ENCODE data around the gene CCDC91.

Gene CCDC91

GRCh38 chr12:28248555-28249145 lies 58.4 kb downstream of the CCDC91 start:
- TF ChIP-seq, protein P1, sequence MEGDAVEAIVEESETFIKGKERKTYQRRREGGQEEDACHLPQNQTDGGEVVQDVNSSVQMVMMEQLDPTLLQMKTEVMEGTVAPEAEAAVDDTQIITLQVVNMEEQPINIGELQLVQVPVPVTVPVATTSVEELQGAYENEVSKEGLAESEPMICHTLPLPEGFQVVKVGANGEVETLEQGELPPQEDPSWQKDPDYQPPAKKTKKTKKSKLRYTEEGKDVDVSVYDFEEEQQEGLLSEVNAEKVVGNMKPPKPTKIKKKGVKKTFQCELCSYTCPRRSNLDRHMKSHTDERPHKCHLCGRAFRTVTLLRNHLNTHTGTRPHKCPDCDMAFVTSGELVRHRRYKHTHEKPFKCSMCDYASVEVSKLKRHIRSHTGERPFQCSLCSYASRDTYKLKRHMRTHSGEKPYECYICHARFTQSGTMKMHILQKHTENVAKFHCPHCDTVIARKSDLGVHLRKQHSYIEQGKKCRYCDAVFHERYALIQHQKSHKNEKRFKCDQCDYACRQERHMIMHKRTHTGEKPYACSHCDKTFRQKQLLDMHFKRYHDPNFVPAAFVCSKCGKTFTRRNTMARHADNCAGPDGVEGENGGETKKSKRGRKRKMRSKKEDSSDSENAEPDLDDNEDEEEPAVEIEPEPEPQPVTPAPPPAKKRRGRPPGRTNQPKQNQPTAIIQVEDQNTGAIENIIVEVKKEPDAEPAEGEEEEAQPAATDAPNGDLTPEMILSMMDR (IDR thresholded peaks at IDR 0.05): no peak

- TF ChIP-seq, protein P1 (IDR thresholded peaks at IDR 0.05): no peak
Observed at GRCh38 chr12:28253161-28253641, 62.9 kb downstream of the CCDC91 start.

- TF ChIP-seq, protein P1 (IDR thresholded peaks at IDR 0.05): no peak
Observed at GRCh38 chr12:28257411-28257810, 67.2 kb downstream of the CCDC91 start.

- TF ChIP-seq, protein P1 (IDR thresholded peaks at IDR 0.05): no peak
Observed at GRCh38 chr12:28258998-28259397, 68.7 kb downstream of the CCDC91 start.

DNA sequence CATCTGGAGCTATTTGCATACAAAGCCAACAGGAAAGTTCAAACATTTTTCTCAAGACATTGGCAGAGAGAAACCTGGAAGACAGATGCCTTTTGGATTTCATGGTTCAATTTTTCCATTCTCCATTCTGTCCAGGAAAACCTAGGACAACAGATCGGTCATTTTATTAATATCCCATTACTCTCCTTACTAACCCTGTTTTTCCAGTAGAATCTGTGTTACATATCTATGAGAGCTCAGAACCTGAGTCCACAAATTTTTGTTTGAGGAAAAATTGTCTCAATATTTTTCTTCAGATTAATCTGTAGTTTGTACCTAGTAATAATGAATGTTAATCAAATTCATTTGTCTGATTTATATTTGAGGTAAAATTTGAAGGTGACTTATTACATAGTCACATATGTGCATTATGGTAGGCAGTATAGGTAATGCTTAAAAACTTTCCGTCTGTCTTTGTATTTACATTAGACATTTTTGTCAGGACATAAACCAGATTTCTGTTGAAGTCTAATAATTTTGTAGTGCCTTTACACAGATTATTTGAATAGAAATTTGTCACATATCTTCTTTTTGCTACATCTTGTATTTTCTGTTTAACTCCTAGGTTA lies 75.3 kb downstream of the CCDC91 start:
- TF ChIP-seq, protein P1 (IDR thresholded peaks at IDR 0.05): no peak

- TF ChIP-seq, protein P1 (IDR thresholded peaks at IDR 0.05): no peak
Observed at GRCh38 chr12:28268608-28269229, 78.5 kb downstream of the CCDC91 start.

- TF ChIP-seq, protein P1 (IDR thresholded peaks at IDR 0.05): no peak
Observed at GRCh38 chr12:28269851-28270250, 79.6 kb downstream of the CCDC91 start.
